ENCODE data around the gene SUGT1. TPM values are rescaled to one million over a fixed set of nuclear protein-coding genes. Genes with fewer than 3 reads are reported as not detected.

Gene SUGT1
- total and polyA plus RNA-seq, 2 of the 13 experiments (the other 11 are each of a cell fraction or from before 2014, with no cell fraction given) = 23.1 to 71.2 TPM

DNA sequence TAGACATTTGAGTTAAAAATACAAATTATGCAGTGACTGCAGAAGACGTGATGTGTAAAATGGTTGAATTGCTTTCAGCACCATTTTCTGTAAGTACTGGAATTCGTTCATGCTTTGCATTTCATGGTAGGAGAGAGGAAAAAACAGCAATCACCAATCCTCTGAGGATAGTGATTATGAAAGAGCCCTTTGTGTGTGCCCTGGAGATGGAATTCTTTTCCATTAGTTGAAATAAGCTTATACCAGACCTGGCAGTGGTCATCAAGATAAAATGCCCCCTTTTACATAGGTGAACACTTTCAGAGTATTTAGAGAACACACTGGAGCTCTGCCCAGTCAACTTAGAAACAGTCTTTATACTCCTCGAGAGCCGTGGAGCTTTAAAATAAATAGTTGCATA is 85.3 kb downstream of the SUGT1 start:
- Histone ChIP-seq H3K27ac (ENCODE audit: extremely low read length, insufficient read depth, low read length) (no peak overlapping the region), H3K4me2 (ENCODE audit: low read depth, low read length) (peak overlapping the region; percentile 72; the same call in 1 of the 2 replicates), H3K4me1 (ENCODE audit: insufficient read depth, low read length) (no peaks in the 10 kb centered on the region), H3K36me3 (replicated peaks in 1 of 2; ENCODE audit: control insufficient read depth in 1 of 2, insufficient read depth in 2 of 2, low read length in 2 of 2) (no peaks in the 10 kb centered on the region), H3K27me3 (ENCODE audit: control insufficient read depth in 1 of 2, insufficient read depth in 2 of 2, low read length in 2 of 2) (peaks cover 1 to 26% of the 10 kb centered on the region in 2 experiments; a peak in 2 of 5 replicates), H2AFZ (ENCODE audit: low read length) (no peak overlapping the region), H3K9ac (ENCODE audit: insufficient read depth, low read depth, low read length) (no peak overlapping the region), H4K20me1 (ENCODE audit: insufficient read depth, low read length) (no peaks in the 10 kb centered on the region), H3K9me3 (ENCODE audit: low read length) (no peaks in the 10 kb centered on the region), H3K4me3 (replicated peaks in 1 of 3; ENCODE audit: insufficient read depth in 1 of 3, low read depth in 2 of 3, low read length in 3 of 3) (no peak overlapping the region), H3K79me2 (ENCODE audit: insufficient read depth, low read length) (no peaks in the 10 kb centered on the region)
- in situ Hi-C loops (cut with HindIII; ENCODE audit: extremely low pct_ligation_motif_present, low pct_unique_long_range_greater_than_20kb) = no loop called here
- WGBS (ENCODE audit: low lambda C conversion rate) = 8% methylated on average over 4 of the region's 4 CpGs
- DNase-seq (ENCODE audit: low spot score) (no peak), FAIRE-seq (no peak), ATAC-seq (no peak)
- BruUV-seq (replicated peaks) = no TSS peak
- intact Hi-C loops (cut with micrococcal nuclease; ENCODE audit: unreplicated experiment) = loop anchor here (5.0 kb wide), 1 partner anchor 71 kb away; no protein-coding TSS in a partner anchor
- POLR2A ChIA-PET = no interaction called here
- CTCF ChIA-PET (ENCODE audit: low intra/inter-chr PET ratio, low total read pairs) = interaction anchor here (2.4 kb wide), 1 partner anchor 73 kb away, joined by 6 read pairs; no protein-coding TSS in a partner anchor
- TF ChIP-seq SOX5 (CRISPR knock-in tag; IDR thresholded peaks at IDR 0.05; ENCODE audit: borderline replicate concordance) = no peak
- TF ChIP-seq, protein P1, sequence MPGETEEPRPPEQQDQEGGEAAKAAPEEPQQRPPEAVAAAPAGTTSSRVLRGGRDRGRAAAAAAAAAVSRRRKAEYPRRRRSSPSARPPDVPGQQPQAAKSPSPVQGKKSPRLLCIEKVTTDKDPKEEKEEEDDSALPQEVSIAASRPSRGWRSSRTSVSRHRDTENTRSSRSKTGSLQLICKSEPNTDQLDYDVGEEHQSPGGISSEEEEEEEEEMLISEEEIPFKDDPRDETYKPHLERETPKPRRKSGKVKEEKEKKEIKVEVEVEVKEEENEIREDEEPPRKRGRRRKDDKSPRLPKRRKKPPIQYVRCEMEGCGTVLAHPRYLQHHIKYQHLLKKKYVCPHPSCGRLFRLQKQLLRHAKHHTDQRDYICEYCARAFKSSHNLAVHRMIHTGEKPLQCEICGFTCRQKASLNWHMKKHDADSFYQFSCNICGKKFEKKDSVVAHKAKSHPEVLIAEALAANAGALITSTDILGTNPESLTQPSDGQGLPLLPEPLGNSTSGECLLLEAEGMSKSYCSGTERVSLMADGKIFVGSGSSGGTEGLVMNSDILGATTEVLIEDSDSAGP (CRISPR knock-in tag; IDR thresholded peaks at IDR 0.05; ENCODE audit: borderline replicate concordance) = no peak
- no peak for TF ChIP-seq NCOA1 (CRISPR knock-in tag; IDR thresholded peaks at IDR 0.05)
- no peak for TF ChIP-seq CBX1 (IDR thresholded peaks at IDR 0.05; ENCODE audit: low read depth)
- no peak for TF ChIP-seq MAZ (IDR thresholded peaks at IDR 0.05; ENCODE audit: borderline replicate concordance, low read depth, low read length)
- TF ChIP-seq MAZ (CRISPR knock-in tag; IDR thresholded peaks at IDR 0.05; ENCODE audit: low read depth) = no peak
